OCI-LY3 (cell line): ENCODE results near the gene GPR107.

Experiments used
- H2AFZ ChIP-seq: fragments of 200-600, 300-600 bp; shearing (Covaris generic); 2 replicates; pipeline ENCODE4 v1.6.0; 2014; ENCODE audit warnings: antibody characterized with exemption, low read depth, low read length
- H3K27ac ChIP-seq: fragments of 200-600, 300-600 bp; sonication (generic); 2 replicates; pipeline ENCODE4 v1.5.1; 2014; ENCODE audit warnings: mild to moderate bottlenecking, low read length, moderate library complexity, mixed read lengths
- H3K27me3 ChIP-seq: fragments of 200-600, 300-600 bp; sonication (generic); 2 replicates; pipeline ENCODE4 v1.6.1; 2014; ENCODE audit warnings: low read depth, low read length, mixed read lengths
- H3K36me3 ChIP-seq: fragments of 200-600, 300-600 bp; sonication (generic); replicated peaks from 2 replicates; pipeline ENCODE3; 2014; ENCODE audit warnings: low read depth, low read length, mixed read lengths
- H3K4me1 ChIP-seq: fragments of 300-600, 200-600 bp; sonication (generic); 2 replicates; pipeline ENCODE4 v1.6.1; 2014; ENCODE audit warnings: low read length, mixed read lengths
- H3K4me2 ChIP-seq: fragments of 200-600, 300-600 bp; sonication (generic); 2 replicates; pipeline ENCODE4 v1.6.1; 2014; ENCODE audit warnings: low read length, mixed read lengths
- H3K4me3 ChIP-seq: fragments of 300-600, 200-600 bp; sonication (generic); 2 replicates; pipeline ENCODE4 v1.5.1; 2014; ENCODE audit warnings: antibody characterized with exemption, mild to moderate bottlenecking, low read length, moderate library complexity
- H3K79me2 ChIP-seq: fragments of 300-600, 200-600 bp; shearing (Covaris generic); 2 replicates; pipeline ENCODE4 v1.6.1; 2014; ENCODE audit warnings: mild to moderate bottlenecking, low read length, mixed read lengths
- H3K9ac ChIP-seq: fragments of 300-600, 200-600 bp; shearing (Covaris generic); 2 replicates; pipeline ENCODE4 v1.6.0; 2014; ENCODE audit warnings: mild to moderate bottlenecking, low read length, moderate library complexity
- H3K9me3 ChIP-seq: fragments of 200-600, 300-600 bp; shearing (Covaris generic); 2 replicates; pipeline ENCODE4 v1.6.1; 2014; ENCODE audit warnings: low read length, mixed read lengths; ENCODE audit not compliant: insufficient read depth
- H4K20me1 ChIP-seq: fragments of 200-600, 300-600 bp; sonication (generic); 2 replicates; pipeline ENCODE4 v1.6.1; 2016; ENCODE audit warnings: low read length, mixed read lengths; ENCODE audit not compliant: insufficient read depth
- EZH2phosphoT487 ChIP-seq: fragments of 200-600 bp; shearing (Covaris generic); IDR thresholded peaks from 2 replicates; pipeline ENCODE4 v1.6.1; 2018; ENCODE audit warnings: antibody characterized with exemption, mixed run types, low read depth
- TF ChIP-seq, protein P1 (sequence below): fragments of 200-600, 300-600 bp; sonication (generic); IDR thresholded peaks from 2 replicates; pipeline ENCODE4 v1.5.1; 2014; ENCODE audit warnings: antibody characterized with exemption, low read length, low read depth

The GPR107 gene

DNA sequence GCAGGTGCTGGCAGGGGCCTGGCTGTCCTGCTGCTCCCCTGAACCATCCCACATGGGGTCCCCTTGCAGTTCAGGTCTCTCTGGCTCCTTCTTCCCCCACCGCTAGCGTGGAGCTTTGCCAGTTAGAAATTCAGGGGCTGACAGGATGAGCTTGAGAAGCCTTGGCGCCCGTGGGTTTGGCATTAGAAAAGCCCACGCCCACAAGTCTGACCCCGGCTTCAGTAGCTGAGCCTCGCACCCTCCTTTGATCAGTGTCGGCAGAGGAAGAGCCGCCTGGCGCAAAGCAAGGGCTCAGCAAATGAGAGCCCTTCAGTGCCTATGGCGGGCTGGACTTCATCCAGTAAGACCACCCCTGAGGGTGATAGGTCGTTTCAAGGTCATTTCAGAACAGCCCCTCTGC lies 88.3 kb downstream of the GPR107 start:
- Histone ChIP-seq H2AFZ (no peak overlapping the region), H3K27me3 (peaks cover 14% of the 10 kb centered on the region), H3K4me1 (no peaks in the 10 kb centered on the region), H3K36me3 (no peaks in the 10 kb centered on the region), H3K9me3 (no peaks in the 10 kb centered on the region), H3K27ac (no peak overlapping the region), H3K4me3 (no peak overlapping the region), H3K79me2 (no peaks in the 10 kb centered on the region), H4K20me1 (no peaks in the 10 kb centered on the region), H3K4me2 (no peak overlapping the region), H3K9ac (no peak overlapping the region)
- TF ChIP-seq EZH2phosphoT487: no peak
- TF ChIP-seq, protein P1, sequence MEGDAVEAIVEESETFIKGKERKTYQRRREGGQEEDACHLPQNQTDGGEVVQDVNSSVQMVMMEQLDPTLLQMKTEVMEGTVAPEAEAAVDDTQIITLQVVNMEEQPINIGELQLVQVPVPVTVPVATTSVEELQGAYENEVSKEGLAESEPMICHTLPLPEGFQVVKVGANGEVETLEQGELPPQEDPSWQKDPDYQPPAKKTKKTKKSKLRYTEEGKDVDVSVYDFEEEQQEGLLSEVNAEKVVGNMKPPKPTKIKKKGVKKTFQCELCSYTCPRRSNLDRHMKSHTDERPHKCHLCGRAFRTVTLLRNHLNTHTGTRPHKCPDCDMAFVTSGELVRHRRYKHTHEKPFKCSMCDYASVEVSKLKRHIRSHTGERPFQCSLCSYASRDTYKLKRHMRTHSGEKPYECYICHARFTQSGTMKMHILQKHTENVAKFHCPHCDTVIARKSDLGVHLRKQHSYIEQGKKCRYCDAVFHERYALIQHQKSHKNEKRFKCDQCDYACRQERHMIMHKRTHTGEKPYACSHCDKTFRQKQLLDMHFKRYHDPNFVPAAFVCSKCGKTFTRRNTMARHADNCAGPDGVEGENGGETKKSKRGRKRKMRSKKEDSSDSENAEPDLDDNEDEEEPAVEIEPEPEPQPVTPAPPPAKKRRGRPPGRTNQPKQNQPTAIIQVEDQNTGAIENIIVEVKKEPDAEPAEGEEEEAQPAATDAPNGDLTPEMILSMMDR: no peak

DNA sequence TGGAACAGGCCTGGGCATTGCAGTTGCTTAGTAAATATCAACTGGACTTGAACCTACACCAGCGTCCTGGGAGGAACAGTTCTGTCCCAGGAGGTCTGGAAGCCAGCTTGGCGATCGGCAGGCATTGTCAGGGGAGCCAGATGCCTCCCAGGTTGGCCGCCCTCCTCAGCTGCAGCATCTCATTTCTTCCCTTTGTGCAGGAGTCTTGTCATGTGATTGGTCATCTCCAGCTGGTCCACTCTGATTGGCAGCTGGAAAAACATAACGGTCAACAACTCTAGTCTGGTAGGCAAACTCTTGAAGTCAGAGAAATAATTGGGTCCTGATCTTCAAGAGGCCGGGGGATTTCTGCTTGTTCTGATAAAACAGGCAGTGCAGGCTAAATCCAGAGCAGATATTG lies 88.9 kb downstream of the GPR107 start:
- Histone ChIP-seq H4K20me1 (no peaks in the 10 kb centered on the region), H3K9me3 (no peaks in the 10 kb centered on the region), H3K4me1 (no peaks in the 10 kb centered on the region), H3K36me3 (no peaks in the 10 kb centered on the region), H3K27me3 (peaks cover 16% of the 10 kb centered on the region), H2AFZ (no peak overlapping the region), H3K9ac (no peak overlapping the region), H3K4me3 (no peak overlapping the region), H3K4me2 (no peak overlapping the region), H3K27ac (no peak overlapping the region), H3K79me2 (no peaks in the 10 kb centered on the region)
- TF ChIP-seq, protein P1: no peak
- no peak for TF ChIP-seq EZH2phosphoT487

DNA sequence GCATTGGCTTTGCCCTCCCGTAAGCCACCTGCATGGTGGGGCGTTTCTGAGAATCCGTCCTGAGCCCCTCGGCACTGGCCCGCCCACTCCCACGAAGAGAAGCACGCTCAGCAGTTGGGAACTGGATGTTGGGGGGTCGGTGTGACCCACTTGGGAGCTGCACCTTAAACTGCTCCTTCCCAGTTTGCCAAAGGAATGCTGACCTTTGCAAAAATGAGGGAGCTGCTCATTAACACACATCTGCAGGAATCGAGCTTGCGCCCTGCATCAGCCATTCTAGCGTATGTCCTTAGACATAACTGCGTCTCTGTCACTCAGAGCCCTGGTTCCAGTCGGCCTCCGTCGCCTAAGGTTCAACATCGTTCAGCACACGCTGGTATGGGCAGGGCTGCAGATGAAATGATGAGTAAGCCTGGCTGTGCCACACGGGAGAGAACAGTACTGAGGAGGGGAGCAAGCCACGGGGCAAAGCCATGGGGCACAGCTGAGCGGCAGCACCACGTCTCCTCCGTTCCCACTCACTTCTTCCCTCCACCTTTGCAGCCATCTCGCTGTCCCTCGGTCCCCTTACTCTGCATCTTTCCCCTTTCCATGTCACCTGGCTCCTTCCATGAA lies 89.7 kb downstream of the GPR107 start:
- Histone ChIP-seq H3K36me3 (no peaks in the 10 kb centered on the region), H3K4me1 (no peaks in the 10 kb centered on the region), H3K79me2 (no peaks in the 10 kb centered on the region), H3K9ac (no peak overlapping the region), H4K20me1 (no peaks in the 10 kb centered on the region), H2AFZ (no peak overlapping the region), H3K4me2 (no peak overlapping the region), H3K9me3 (no peaks in the 10 kb centered on the region), H3K27me3 (peaks cover 16% of the 10 kb centered on the region), H3K27ac (no peak overlapping the region), H3K4me3 (no peak overlapping the region)
- TF ChIP-seq, protein P1: no peak
- TF ChIP-seq EZH2phosphoT487: no peak

DNA sequence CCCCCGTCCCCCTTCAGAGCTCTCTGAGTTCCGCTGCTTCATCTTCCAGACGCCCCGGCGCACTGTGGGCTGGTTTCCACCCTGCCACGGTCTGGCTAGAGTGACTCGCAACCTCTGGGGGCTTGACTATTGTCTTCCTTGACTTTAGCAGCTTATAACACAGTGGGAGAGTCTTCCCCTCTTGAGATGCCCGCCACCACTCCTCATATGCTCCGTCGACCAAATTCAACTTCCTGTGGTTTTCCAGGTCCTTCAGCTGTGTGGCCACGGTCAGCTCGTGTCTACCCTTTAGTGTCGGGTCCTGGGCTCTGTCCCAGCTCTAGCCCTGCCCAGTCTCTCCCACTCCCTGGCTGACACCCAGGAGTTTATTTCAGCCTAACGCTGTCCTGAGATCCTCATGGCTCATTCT lies 90.3 kb downstream of the GPR107 start:
- Histone ChIP-seq H3K4me2 (no peak overlapping the region), H3K4me1 (no peaks in the 10 kb centered on the region), H4K20me1 (no peaks in the 10 kb centered on the region), H2AFZ (no peak overlapping the region), H3K36me3 (no peaks in the 10 kb centered on the region), H3K79me2 (no peaks in the 10 kb centered on the region), H3K27ac (no peak overlapping the region), H3K27me3 (peaks cover 16% of the 10 kb centered on the region), H3K4me3 (no peak overlapping the region), H3K9ac (no peak overlapping the region), H3K9me3 (no peaks in the 10 kb centered on the region)
- TF ChIP-seq, protein P1: no peak
